GM21526 (cell line): Measurements from ENCODE around the gene RADIL.

ENCODE experiments used
- ATAC-seq: cut with Tn5 transposase; IDR thresholded peaks from one replicate; pipeline ENCODE4 v1.9.1; 2021; ENCODE audit warnings: moderate library complexity; ENCODE audit not compliant: unreplicated experiment, low FRiP score

Gene RADIL

GRCh38 chr7:4832711-4833110 lies 50.8 kb downstream of the RADIL start:
- no peak for ATAC-seq

GRCh38 chr7:4831723-4832495 lies 51.6 kb downstream of the RADIL start:
- no peak for ATAC-seq

- peak; percentile 59 for ATAC-seq
Observed at GRCh38 chr7:4830176-4830575, 53.3 kb downstream of the RADIL start.

GRCh38 chr7:4828720-4829383 lies 54.7 kb downstream of the RADIL start:
- no peak for ATAC-seq

- no peak for ATAC-seq
Observed at GRCh38 chr7:4825081-4825480, 58.4 kb downstream of the RADIL start.

- no peak for ATAC-seq
Observed at GRCh38 chr7:4824120-4824775, 59.3 kb downstream of the RADIL start.

GRCh38 chr7:4823441-4824119 lies 59.9 kb downstream of the RADIL start:
- ATAC-seq: no peak

GRCh38 chr7:4822677-4823076 lies 60.8 kb downstream of the RADIL start:
- no peak for ATAC-seq

GRCh38 chr7:4820967-4821471 lies 62.5 kb downstream of the RADIL start:
- ATAC-seq: no peak

- ATAC-seq: no peak
Observed at GRCh38 chr7:4820405-4820966, 63.0 kb downstream of the RADIL start.

- ATAC-seq: no peak
Observed at GRCh38 chr7:4819560-4820404, 63.7 kb downstream of the RADIL start.

GRCh38 chr7:4818000-4818794 lies 65.3 kb downstream of the RADIL start:
- no peak for ATAC-seq

- no peak for ATAC-seq
Observed at GRCh38 chr7:4817178-4817901, 66.2 kb downstream of the RADIL start.

- no peak for ATAC-seq
Observed at GRCh38 chr7:4816419-4817080, 67.0 kb downstream of the RADIL start.

GRCh38 chr7:4815609-4816418 lies 67.7 kb downstream of the RADIL start:
- no peak for ATAC-seq

GRCh38 chr7:4815121-4815520 lies 68.4 kb downstream of the RADIL start:
- ATAC-seq: no peak

GRCh38 chr7:4814433-4814832 lies 69.1 kb downstream of the RADIL start:
- ATAC-seq: no peak
